Measurements from ENCODE around the gene NOP53. TPM values are rescaled to one million over a fixed set of nuclear protein-coding genes. Genes with fewer than 3 reads are reported as not detected.
A peak's percentile ranks its signal among the peaks of the same experiment; 100 is the strongest.

Gene NOP53
- total RNA-seq, 2 donors from 2014 or later, result 145 to 257 TPM

GRCh38 chr19:47704024-47704423 lies 41.3 kb upstream of the NOP53 start:
- Histone ChIP-seq H3K27ac (no peak overlapping the region), H3K4me1 (no peaks in the 10 kb centered on the region), H3K36me3 (peaks cover 5% of the 10 kb centered on the region), H3K9ac (ENCODE audit: low read depth in 2 of 2, low read length in 2 of 2) (no peak overlapping the region), H3K27me3 (no peaks in the 10 kb centered on the region), H3K9me3 (no peaks in the 10 kb centered on the region), H3K4me3 (no peak overlapping the region)
- intact Hi-C loops (cut with DNase I), result no loop called here
- DNase-seq, result no peak
- TF ChIP-seq CTCF (IDR thresholded peaks at IDR 0.05), result no peak

DNA sequence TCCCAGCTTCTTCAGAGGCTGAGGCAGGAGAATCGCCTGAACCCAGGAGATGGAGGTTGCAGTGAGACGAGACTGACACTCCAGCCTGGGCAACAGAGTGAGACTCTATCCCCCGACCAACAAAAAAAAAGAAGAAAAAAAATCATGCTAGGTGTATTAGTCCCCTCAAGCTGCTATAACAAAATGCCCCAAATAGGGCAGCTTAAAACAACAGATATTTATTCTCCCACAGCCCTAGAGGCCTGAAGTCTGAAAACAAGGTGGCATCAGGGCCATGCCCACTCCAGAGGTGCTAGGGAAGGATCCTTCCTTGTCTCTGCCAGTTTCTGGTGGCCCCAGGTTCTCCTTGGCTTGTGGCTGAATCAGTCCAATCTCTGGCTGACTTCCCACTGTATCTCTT lies 40.7 kb upstream of the NOP53 start:
- Histone ChIP-seq H3K9ac (ENCODE audit: low read depth in 2 of 2, low read length in 2 of 2) (no peak overlapping the region), H3K27ac (no peak overlapping the region)

GRCh38 chr19:47707135-47707925 lies 38.0 kb upstream of the NOP53 start:
- Histone ChIP-seq H3K9ac (ENCODE audit: low read depth in 2 of 2, low read length in 2 of 2) (peak overlapping the region in 1 of 2 donors; percentile 12), H3K36me3 (no peaks in the 10 kb centered on the region), H3K9me3 (no peaks in the 10 kb centered on the region), H3K27ac (no peak overlapping the region), H3K27me3 (no peaks in the 10 kb centered on the region), H3K4me3 (no peak overlapping the region), H3K4me1 (no peaks in the 10 kb centered on the region)
- peak; percentile 79 for TF ChIP-seq CTCF (IDR thresholded peaks at IDR 0.05)
- intact Hi-C loops (cut with DNase I), result loop anchor here (2.0 kb wide), 1 partner anchor 271 kb away; no protein-coding TSS in a partner anchor
- DNase-seq, result peak; percentile 80

More for the DNA sequence above, 40.7 kb upstream of the NOP53 start:
- intact Hi-C loops (cut with DNase I), result no loop called here
- peaks cover 5% of the 10 kb centered on the region for H3K36me3 ChIP-seq
- no peak overlapping the region for H3K4me3 ChIP-seq
- no peaks in the 10 kb centered on the region for H3K27me3 ChIP-seq
- no peak for DNase-seq
- no peaks in the 10 kb centered on the region for H3K4me1 ChIP-seq
- no peak for TF ChIP-seq CTCF (IDR thresholded peaks at IDR 0.05)
- no peaks in the 10 kb centered on the region for H3K9me3 ChIP-seq

DNA sequence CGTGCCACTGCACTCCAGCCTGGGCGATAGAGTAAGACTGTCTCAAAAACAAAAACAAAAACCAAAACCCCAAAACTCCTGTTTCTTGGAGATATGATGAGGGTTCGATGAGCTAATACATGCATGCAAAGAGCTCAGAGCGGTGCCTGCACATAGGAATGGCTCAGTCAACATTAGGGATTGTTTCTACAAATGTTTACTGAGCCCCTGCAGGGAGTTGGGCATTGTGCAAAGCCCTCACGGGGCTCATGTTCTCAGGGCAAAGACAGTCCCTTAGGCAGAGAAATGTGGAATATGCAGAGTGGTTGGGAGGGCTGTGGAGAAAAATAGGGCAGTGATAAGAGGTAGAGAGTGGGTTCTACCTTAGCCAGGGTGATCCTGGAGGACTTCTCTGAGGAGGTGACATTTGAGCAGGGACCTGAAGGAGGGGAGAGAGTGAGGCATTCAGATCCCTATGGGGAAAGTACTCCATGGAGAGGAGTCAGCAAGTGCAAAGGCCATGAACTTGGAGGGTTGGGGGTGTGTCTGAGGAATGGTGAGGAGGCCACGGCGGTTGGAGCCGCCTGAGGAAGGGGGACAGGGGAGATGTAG lies 33.6 kb upstream of the NOP53 start:
- DNase-seq, result no peak
- Histone ChIP-seq H3K9ac (ENCODE audit: low read depth in 2 of 2, low read length in 2 of 2) (no peak overlapping the region), H3K27ac (no peak overlapping the region), H3K4me1 (no peaks in the 10 kb centered on the region), H3K4me3 (no peak overlapping the region), H3K36me3 (no peaks in the 10 kb centered on the region), H3K27me3 (no peaks in the 10 kb centered on the region), H3K9me3 (no peaks in the 10 kb centered on the region)
- no peak for TF ChIP-seq CTCF (IDR thresholded peaks at IDR 0.05)
- intact Hi-C loops (cut with DNase I), result no loop called here

DNA sequence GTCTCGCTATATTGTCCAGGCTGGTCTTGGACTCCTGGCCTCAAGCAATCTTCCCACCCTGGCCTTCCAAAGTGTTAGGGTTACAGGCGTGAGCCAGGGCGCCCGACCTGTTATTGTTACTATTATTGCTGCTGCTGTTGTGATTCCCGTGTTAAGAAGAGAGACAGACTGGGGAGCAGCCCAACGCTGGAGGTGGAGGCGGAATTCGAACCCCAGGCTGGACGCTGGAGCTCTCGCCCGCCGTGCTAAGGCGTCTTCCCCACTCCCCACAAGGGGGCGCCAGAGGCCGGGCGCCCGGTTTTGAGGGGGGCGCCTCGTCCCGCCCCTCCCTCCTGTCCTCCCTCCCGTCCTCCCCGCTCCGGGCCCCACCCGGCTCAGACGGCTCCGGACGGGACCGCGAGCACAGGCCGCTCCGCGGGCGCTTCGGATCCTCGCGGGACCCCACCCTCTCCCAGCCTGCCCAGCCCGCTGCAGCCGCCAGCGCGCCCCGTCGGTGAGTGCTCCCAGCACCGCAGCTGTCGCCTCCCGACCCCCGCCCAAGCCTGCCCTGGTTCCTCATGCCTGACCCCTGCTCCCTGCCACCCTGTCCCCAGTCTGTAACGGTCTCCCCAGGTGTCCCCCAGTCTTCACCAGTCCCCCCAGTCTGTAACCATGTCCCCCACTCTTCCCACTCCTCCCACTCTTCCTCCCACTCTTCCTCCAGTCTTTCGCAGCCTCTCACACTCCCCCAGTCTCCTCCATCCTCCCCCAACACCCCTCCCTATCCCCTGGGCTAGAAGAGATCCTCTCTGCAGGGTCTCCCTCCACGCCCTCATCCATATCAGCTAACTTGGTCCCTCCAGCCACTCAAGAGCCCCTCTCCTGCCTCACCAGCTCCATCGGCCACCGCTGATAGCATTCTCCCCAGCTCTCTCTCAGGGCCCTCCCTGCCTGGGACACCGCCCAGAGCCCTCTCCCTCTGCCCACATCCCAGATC lies 32.0 kb upstream of the NOP53 start, which contains the start of gene EHD2:
TSS of gene EHD2 (plus strand) at position 377 of the 976 bp plus-strand sequence. CDS start 3,191 bp downstream, outside the sequence.
- DNase-seq, result peak; percentile 56
- Histone ChIP-seq H3K9ac (ENCODE audit: low read depth in 2 of 2, low read length in 2 of 2) (peak within 1 kb of the TSS; percentile 15 to 69), H3K27ac (peak within 1 kb of the TSS; percentile 65), H3K36me3 (no peaks in the 10 kb centered on the region), H3K9me3 (no peaks in the 10 kb centered on the region), H3K4me1 (no peaks in the 10 kb centered on the region), H3K4me3 (peak within 1 kb of the TSS; percentile 34), H3K27me3 (no peaks in the 10 kb centered on the region)
- peak; percentile 88 for TF ChIP-seq CTCF (IDR thresholded peaks at IDR 0.05)
- intact Hi-C loops (cut with DNase I), result no loop called here

Measured in colonic mucosa (tissue), 4 donors.